Left colon (tissue), 2 donors: ENCODE measurements around the gene DHX16. TPM values are rescaled to one million over a fixed set of nuclear protein-coding genes. Genes with fewer than 3 reads are reported as not detected.
"Not testable (repeated sequence)": the region's sequence is repeated elsewhere in the genome, so short reads cannot be mapped to it uniquely, and the experiment has no call there.

Experiments used
- ATAC-seq: fragments of 200-7000 bp; cut with Tn5 transposase; one replicate; pipeline ENCODE4 v1.9.1; 2020; ENCODE audit warnings: mild to moderate bottlenecking, moderate library complexity
- DNase-seq, 2 donors: peaks; one replicate each; pipeline ENCODE4 v3.0.0-alpha.2; 2020
- intact Hi-C, 2 donors: fragments of 100-400 bp; cut with DNase I in 1 of 2; cut with micrococcal nuclease in 1 of 2; formaldehyde crosslinking; loops; one replicate each; pipeline versions ENCODE4 v1.11.2 to v1.14.0; 2022; cut with DNase I, micrococcal nuclease
- total RNA-seq, 2 donors: library from RNA; stranded (reverse); fragmentation: NEBNext Ultra II Directional; extraction: Animal tissue kit (Norgen Biotek cat#: 25700); gene quantifications; one replicate each; pipeline ENCODE4 v1.2.1, GENCODE V29; 2021
- donor health status: DM: no; HTN: no; CAD: no.
- donor health status: DM: yes; HTN: yes; CAD: no.

Gene DHX16
- total RNA-seq, 2 donors from 2014 or later = 27.8 to 34.8 TPM

DNA sequence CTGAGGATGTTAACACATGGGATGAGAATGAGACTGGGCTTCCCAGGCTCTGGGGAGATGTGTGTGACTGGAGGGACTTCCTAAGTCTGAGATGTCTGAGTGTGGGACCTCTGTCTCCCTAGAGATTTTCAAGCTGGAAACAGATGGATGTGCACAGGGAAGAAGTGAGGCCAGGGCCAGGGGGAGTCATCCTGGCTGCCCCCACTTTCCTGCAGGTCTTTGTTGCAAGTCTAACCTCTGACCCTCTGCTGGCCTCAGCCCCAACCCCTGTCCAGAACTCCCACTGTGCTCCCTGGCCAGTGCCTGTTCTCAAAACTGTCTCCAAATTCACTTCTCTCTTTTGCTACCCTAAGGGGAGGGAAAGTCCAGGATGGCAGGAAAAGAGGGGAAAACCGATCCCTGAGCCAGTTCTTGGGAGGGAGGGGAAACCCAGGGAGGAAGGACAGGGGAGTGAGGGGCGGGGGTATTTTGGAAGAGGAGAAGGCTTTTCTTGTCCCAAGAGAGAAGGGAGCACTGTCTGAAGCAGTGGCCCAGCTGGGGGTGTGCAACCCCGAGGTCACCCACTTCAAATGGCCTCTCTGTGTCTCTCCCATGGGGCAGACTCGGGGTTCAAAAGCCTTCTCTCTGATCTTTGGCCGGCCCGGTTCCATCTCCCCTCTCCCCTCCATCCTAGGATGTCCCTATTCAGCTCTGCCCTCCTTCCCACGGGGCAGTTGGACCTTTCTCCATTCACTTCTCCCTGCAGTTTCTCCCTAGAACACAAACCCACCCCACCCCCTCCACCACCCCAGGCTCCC lies 10.6 kb upstream of the DHX16 start:
- intact Hi-C loops = no loop called here
- ATAC-seq = no peak
- DNase-seq = no peak

DNA sequence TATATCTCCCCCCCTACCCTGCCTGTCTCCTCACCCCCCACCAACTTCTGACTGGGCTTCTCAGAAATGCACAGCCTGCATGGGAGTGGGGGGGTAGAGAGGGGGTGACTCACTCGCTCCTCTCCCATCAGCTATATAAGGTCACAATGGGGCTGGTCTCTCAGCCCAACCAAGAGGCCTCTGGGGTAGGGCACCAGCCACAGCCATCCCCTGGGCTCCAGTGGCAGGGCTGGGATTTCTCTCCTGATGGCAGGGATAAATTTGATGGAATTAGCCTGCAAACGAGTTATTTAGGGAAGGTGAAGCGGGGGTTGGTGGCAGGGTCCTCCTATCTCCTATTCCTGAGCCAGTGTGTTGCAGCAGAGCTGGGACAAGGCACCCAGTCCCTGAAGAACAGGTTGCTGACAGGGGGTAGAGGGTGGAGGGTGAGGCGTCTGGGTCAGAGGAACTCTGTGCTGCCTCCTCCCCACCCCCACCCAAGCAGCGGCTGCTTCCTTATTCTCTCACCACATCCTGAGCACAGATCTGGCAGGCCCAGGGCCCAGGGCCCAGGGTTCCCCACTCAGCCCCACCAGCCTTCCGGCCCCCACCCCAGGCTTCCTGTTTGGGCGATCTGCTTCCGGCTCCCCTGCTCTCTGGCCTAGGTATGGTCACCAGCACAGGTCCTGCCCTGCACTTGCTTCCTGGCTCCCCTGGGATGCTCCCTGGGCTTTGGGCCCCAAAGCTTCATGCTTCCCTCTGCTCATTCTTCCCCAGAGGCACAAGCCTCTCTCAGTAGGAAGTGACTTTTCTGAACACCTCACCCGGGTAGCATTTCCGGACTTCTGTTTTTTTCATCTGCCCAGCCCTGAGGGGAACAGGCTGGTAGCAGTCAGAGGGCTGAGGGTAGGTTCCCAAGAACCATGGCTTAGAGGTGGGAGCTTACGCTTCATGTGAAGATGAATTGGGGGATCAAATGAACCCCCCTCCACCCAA lies 9.6 kb upstream of the DHX16 start:
- intact Hi-C loops = no loop called here
- DNase-seq = peak; percentile 81 to 87
- ATAC-seq = peak; percentile 24

GRCh38 chr6:30681766-30682142 lies 8.9 kb upstream of the DHX16 start:
- no peak for DNase-seq
- intact Hi-C loops = no loop called here
- ATAC-seq = no peak

DNA sequence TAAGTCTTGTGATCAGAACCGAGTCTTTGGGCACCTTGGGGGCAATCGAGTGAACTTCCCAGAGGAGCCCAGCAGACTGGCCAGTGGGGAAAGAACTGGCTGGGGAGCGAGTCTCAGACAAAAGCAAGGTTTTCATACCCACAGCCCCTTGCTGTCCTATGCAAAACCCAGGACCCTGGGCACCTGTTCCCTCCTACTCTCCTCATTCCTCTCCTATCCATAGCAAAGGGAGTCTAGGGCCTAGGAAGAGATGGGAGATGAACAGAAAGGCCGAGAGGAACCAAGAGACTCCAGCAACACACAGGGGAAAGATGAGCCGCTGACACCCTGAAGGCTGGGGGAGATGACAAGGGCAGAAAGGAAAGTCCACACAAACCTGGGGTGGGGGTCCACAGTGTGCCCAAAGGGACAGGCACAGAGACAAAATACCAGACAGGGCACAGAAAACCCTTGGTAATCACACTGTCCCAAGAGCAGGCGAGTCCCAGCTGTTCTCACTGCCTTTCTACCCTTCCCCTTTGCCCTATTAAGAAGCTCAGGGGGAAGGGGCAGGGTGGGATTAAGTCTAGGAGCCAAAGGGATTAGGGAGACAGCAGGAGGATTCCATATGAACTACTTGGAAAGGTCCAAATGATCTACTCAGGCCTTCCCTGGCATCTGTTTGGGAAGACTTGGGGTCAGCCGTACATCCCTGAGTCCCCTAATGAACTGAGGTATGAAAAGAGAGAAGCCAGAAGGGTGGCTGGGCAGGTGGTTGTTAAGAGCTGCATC lies 7.1 kb upstream of the DHX16 start:
- ATAC-seq (no peak), DNase-seq (no peak)
- intact Hi-C loops = loop anchor here (2.0 to 10.0 kb wide), 4 partner anchors 42 to 205 kb away; partner anchors contain the start of genes DDR1 (in 1 of the 2), FLOT1 (in 1 of the 2), IER3 (in 1 of the 2) and TUBB (in 1 of the 2)

GRCh38 chr6:30678964-30679726 lies 6.3 kb upstream of the DHX16 start:
- intact Hi-C loops = loop anchor here (2.0 to 10.0 kb wide), 4 partner anchors 43 to 206 kb away; partner anchors contain the start of genes DDR1 (in 1 of the 2), FLOT1 (in 1 of the 2), IER3 (in 1 of the 2) and TUBB (in 1 of the 2)
- peak; percentile 88 for ATAC-seq
- DNase-seq = peak; percentile 83 to 89

- intact Hi-C loops = loop anchor here (5.0 to 10.0 kb wide), 3 partner anchors 46 to 208 kb away; partner anchors contain the start of genes DDR1 (in 1 of the 2), FLOT1 (in 1 of the 2), IER3 (in 1 of the 2) and TUBB (in 1 of the 2)
- no peak for ATAC-seq
- no peak for DNase-seq
Measured at GRCh38 chr6:30676660-30677285, 4.0 kb upstream of the DHX16 start.

DNA sequence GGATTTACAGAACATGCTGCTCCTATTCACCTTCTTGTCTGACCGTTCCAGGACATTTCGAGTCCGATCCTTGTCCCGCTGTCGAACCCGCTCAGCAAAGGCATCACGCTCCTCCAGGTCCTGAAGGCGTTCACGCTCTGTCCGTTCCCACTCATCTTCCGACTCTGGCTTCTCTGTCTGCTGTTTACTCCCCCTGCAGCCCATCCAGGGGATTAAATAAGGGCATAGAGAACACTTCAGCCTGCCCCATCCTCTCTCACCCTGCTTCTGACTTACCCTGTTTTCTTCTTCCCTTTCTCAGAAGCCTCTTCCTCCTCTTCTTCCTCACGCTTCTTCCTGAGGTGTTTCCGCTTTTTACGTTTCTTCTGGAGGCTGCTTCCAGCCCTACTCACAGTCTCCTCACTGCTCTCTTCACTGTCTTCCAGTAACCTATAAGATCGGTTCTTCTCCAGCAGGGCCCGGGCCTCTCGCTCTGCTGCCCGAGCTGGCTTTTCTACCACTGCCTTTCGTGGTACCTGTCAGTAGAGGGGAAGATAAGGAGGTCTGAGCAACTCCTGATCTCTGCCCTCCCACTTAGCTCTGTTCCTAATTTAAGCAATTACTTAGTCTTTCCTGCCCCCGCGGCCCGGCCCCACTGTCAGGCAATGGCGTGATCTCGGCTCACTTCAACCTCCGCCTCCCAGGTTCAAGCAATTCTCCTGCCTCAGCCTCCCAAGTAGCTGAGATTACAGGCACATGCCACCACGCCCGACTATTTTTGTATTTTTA lies 1.9 kb downstream of the DHX16 start:
- ATAC-seq (no peak), DNase-seq (no peak)
- intact Hi-C loops = loop anchor here in 1 of 2 donors (10.0 kb wide), 1 partner anchor 214 kb away; the partner anchor contains the start of gene DDR1

GRCh38 chr6:30666300-30666699 lies 6.5 kb downstream of the DHX16 start:
- DNase-seq, ATAC-seq, intact Hi-C loops: not testable (repeated sequence)

DNA sequence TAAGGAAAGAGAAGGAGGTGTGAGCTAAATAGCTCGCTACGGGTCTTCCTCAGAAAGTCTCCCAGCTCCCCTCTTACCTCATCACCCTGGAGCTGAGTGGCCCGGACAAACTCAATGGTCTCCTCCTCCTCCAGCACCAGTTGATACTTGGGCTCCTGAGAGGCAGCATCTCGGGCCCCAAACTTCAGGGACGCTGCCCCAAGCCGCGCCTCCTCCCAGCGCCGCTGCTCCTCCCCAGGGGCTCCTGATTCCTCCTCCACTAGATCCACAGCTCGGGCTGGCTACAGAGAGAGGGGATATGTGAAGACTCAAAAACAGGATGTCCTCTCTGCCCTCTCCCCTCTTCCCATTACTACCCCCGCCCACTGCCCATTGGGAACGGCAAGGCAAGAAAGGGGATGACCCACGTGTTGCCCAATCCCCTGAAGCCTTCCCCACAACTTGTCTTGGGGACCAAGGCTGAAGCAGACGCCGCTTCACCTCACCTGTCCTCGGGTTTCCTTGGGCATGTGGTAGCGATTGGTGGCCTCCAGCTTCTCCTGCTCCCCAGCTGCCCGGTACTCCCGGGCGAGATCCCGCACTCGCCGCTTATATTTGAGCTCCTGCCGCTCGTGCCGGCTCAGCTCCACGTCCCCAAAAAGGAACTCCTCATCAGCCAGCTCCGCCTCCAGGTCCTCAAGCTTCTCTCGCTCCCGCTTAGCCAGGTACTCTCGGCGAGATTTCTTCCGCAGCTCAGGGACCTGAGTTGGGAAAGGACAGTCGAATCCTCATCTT lies 7.6 kb downstream of the DHX16 start:
- ATAC-seq (no peak), DNase-seq (no peak)
- intact Hi-C loops = no loop called here

DNA sequence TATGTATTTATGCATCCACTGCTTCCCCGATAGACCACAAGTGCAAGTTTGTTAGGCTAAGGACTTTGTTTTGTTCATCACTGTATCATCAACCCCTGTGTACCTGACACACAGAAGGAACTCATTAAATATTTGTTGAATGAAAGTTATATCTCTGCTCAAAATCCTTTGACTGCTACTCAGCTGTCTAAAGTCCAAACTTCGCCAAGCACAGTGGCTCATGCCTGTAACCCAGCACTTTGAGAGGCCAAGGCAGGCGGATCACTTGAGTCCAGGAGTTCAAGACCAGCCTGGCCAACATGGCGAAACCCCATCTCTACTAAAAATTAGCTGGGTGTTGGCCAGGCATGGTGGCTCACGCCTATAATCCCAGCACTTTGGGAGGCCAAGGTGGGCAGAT lies 14.9 kb downstream of the DHX16 start:
- DNase-seq, intact Hi-C loops, ATAC-seq: not testable (repeated sequence)

DNA sequence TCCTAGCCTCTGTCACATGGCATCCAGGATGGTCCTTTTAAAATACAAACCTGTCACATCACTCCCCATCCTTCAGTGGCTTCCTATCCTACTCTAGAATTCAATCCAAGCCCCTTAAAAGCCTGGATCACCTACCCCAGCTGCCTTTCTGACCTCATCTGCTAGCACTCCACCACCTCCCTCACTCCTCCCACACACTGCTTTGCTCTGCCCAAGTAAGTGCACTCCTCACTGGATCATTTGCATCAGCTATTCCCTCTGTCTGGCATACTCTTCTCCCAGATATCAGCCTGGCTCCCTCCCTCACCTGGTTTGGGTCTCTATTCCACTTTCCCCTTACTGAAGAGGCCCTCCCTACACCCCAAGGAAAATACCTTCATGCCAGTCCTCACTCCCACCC lies 15.4 kb downstream of the DHX16 start:
- ATAC-seq (no peak), DNase-seq (no peak)
- intact Hi-C loops = no loop called here

- intact Hi-C loops = no loop called here
- DNase-seq (no peak), ATAC-seq (no peak)
Measured at GRCh38 chr6:30656513-30656912, 16.3 kb downstream of the DHX16 start.

- DNase-seq (no peak), ATAC-seq (no peak)
- intact Hi-C loops = no loop called here
Measured at GRCh38 chr6:30655743-30656094, 17.1 kb downstream of the DHX16 start.

- DNase-seq (no peak), ATAC-seq (no peak)
- intact Hi-C loops = no loop called here
Measured at GRCh38 chr6:30654798-30655742, 17.7 kb downstream of the DHX16 start.

- no peak for ATAC-seq
- intact Hi-C loops = no loop called here
- DNase-seq = no peak
Measured at GRCh38 chr6:30651143-30651542, 21.7 kb downstream of the DHX16 start.
